Measurements from ENCODE around the gene FBXL20.
A peak's percentile ranks its signal among the peaks of the same experiment; 100 is the strongest.

Gene FBXL20

GRCh38 chr17:39450847-39451581 is 49.6 kb upstream of the FBXL20 start, which contains the start of gene MED1 (continued):
- no peak for TF ChIP-seq ZNF280C (tag by site-specific recombination; IDR thresholded peaks at IDR 0.05)
- TF ChIP-seq ZNF610 (tag by site-specific recombination; IDR thresholded peaks at IDR 0.05; ENCODE audit: borderline replicate concordance) = no peak
- peak; percentile 14; the same call in 1 of the 2 replicates for TF ChIP-seq REST (tag by site-specific recombination; IDR thresholded peaks at IDR 0.05)
- no peak for TF ChIP-seq ZNF664 (tag by site-specific recombination; IDR thresholded peaks at IDR 0.05)
- no peak for TF ChIP-seq ZNF426 (tag by site-specific recombination; IDR thresholded peaks at IDR 0.05)
- TF ChIP-seq SP3 (tag by site-specific recombination; IDR thresholded peaks at IDR 0.05) = peak; percentile 69
- no peak for TF ChIP-seq KLF1 (tag by site-specific recombination; IDR thresholded peaks at IDR 0.05)
- no peak for TF ChIP-seq ZNF624 (tag by site-specific recombination; IDR thresholded peaks at IDR 0.05)
- TF ChIP-seq ZNF48 (tag by site-specific recombination; IDR thresholded peaks at IDR 0.05) = no peak
- no peak for TF ChIP-seq ZNF175 (tag by site-specific recombination; IDR thresholded peaks at IDR 0.05)
- peak; percentile 17 for TF ChIP-seq ZBTB26 (tag by site-specific recombination; optimal IDR thresholded peaks at IDR 0.05)
- no peak for TF ChIP-seq ZNF530 (tag by site-specific recombination; IDR thresholded peaks at IDR 0.05; ENCODE audit: low read depth)
- no peak for TF ChIP-seq ZBTB49 (tag by site-specific recombination; IDR thresholded peaks at IDR 0.05; ENCODE audit: low read depth)
- TF ChIP-seq PRDM6 (tag by site-specific recombination; IDR thresholded peaks at IDR 0.05) = no peak
- no peak for TF ChIP-seq ZNF112 (tag by site-specific recombination; IDR thresholded peaks at IDR 0.05)
- no peak for TF ChIP-seq ZNF133 (tag by site-specific recombination; IDR thresholded peaks at IDR 0.05)
- no peak for TF ChIP-seq AEBP2 (tag by site-specific recombination; IDR thresholded peaks at IDR 0.05; ENCODE audit: borderline replicate concordance)
- no peak for TF ChIP-seq HOXA7 (CRISPR knock-in tag; IDR thresholded peaks at IDR 0.05; ENCODE audit: borderline replicate concordance)
- no peak for TF ChIP-seq ZNF350 (tag by site-specific recombination; IDR thresholded peaks at IDR 0.05)
- TF ChIP-seq ZNF404 (tag by site-specific recombination; IDR thresholded peaks at IDR 0.05) = no peak
- TF ChIP-seq ZNF501 (tag by site-specific recombination; IDR thresholded peaks at IDR 0.05) = no peak
- TF ChIP-seq ZNF174 (tag by site-specific recombination; IDR thresholded peaks at IDR 0.05) = no peak
- 0 out of 2 replicates have a peak, but pooled peaks have one; percentile 56 for TF ChIP-seq BCL11A (tag by site-specific recombination; IDR thresholded peaks at IDR 0.05; ENCODE audit: low read depth)
- no peak for TF ChIP-seq ZBTB44 (tag by site-specific recombination; IDR thresholded peaks at IDR 0.05)
- TF ChIP-seq MEIS1 (CRISPR knock-in tag; IDR thresholded peaks at IDR 0.05; ENCODE audit: borderline replicate concordance) = no peak

Measured in HEK293 (cell line).